Heart right ventricle (tissue), 16 donors: Measurements from ENCODE around the gene LRRFIP2. TPM values are rescaled to one million over a fixed set of nuclear protein-coding genes. Genes with fewer than 3 reads are reported as not detected.

ENCODE experiments used
- ATAC-seq, 8 donors: fragments of 200-7000 bp; cut with Tn5 transposase; one replicate each; pipeline ENCODE4 v1.9.1; 2020; ENCODE audit warnings: mild to moderate bottlenecking in 8 of 8, moderate library complexity in 8 of 8, moderate number of reproducible peaks in 1 of 8
- DNase-seq, 2 donors: peaks; one replicate each; pipeline ENCODE4 v3.0.0-alpha.2; 2020
- H3K27ac ChIP-seq, 10 donors: fragments of 200-600 bp; sonication (generic) in 2 of 10; one replicate each; pipeline versions ENCODE4 v1.5.0 to v1.8.0; 2020 to 2022; ENCODE audit warnings: mild to moderate bottlenecking in 3 of 10
- H3K27me3 ChIP-seq, 7 donors: fragments of 200-600 bp; one replicate each; pipeline ENCODE4 v1.8.0; 2021 to 2022; ENCODE audit warnings: mild to moderate bottlenecking in 2 of 7
- H3K36me3 ChIP-seq, 9 donors: fragments of 200-600 bp; sonication (generic) in 1 of 9; one replicate each; pipeline versions ENCODE4 v1.5.0 to v1.8.0; 2020 to 2022; ENCODE audit warnings: mild to moderate bottlenecking in 2 of 9
- H3K4me1 ChIP-seq, 9 donors: fragments of 200-600 bp; sonication (generic) in 1 of 9; one replicate each; pipeline versions ENCODE4 v1.5.0 to v1.8.0; 2020 to 2022; ENCODE audit warnings: mild to moderate bottlenecking in 4 of 9
- H3K4me3 ChIP-seq, 10 donors: fragments of 200-600 bp; sonication (generic) in 2 of 10; one replicate each; pipeline versions ENCODE4 v1.5.0 to v1.8.0; 2020 to 2022; ENCODE audit warnings: mild to moderate bottlenecking in 7 of 10, moderate library complexity in 2 of 10
- H3K9me3 ChIP-seq, 11 donors: fragments of 200-600 bp in 10 of 11; sonication (generic) in 2 of 11; one replicate each; pipeline versions ENCODE4 v1.5.0 to v1.8.0; 2013 to 2022; ENCODE audit warnings: mild to moderate bottlenecking in 2 of 11, control low read depth in 1 of 11, moderate library complexity in 1 of 11
- whole genome bisulfite sequencing, 2 donors: extraction: QIAGEN DNeasy Blood & Tissue Kit; methylation state at CpG; one replicate each; pipeline ENCODE4 v1.1.7; 2013; ENCODE audit warnings: inconsistent platforms in 1 of 2; 5-methylcytosine and 5-hydroxymethylcytosine counted together
- intact Hi-C, 10 donors: fragments of 100-400 bp; cut with DNase I; formaldehyde crosslinking; loops; one replicate each; pipeline versions ENCODE4 v1.11.1 to v1.14.2; 2022
- polyA plus RNA-seq, 2 donors: library from polyadenylated mRNA; stranded (reverse); fragments of 200-250 nt; gene quantifications; one replicate each; pipeline ENCODE4 v1.2.3, GENCODE V29; 2013
- total RNA-seq, 10 donors: library from RNA; stranded (reverse); fragmentation: NEBNext Ultra II Directional in 3 of 10; extraction: Animal tissue kit (Norgen Biotek cat#: 25700) in 3 of 10; gene quantifications; one replicate each; pipeline versions ENCODE4 v1.2.1 to v1.2.4, GENCODE V29; 2021 to 2023
- TF ChIP-seq, protein P1 (sequence below), 9 donors: fragments of 200-600 bp; sonication (generic) in 2 of 9; IDR thresholded peaks; one replicate each; pipeline versions ENCODE4 v1.5.0 to v1.8.0; 2021 to 2022; ENCODE audit warnings: antibody characterized with exemption in 9 of 9, mild to moderate bottlenecking in 5 of 9, moderate library complexity in 1 of 9
- donor health status: Arrhythmogenic right ventricular cardiomyopathy.
- donor health status: ischemic (EF 13 %, LVEDD 7.1; RV severe dilation, severe dysfunction).
- donor health status: healthy with polysubstance abuse.
- donor health status: DM: no; HTN: yes; CAD: no.
- donor health status: DM: no; HTN: no; CAD: no.
- donor health status: ischemic (EF 25% LVEDD 6.9; RV normal size, moderate dysfunction).
- donor health status: ischemic (EF 25% LVEDD 5.7; RV mildly dilated, moderate dysfunction).
- donor health status: healthy.
- donor health status: DM: yes; HTN: yes; CAD: no.
- donor health status: Ischemic cardiomyopathy.
- donor health status: ischemic (EF 35%, LVEDD 5.7; RV mildly dilated, moderate dysfunction).
- donor health status: nonischemic (EF 11% LVEDD 7.7; RV severe dilation, severe dysfunction).
- donor health status: DM: yes; HTN: yes; CAD: no.
- donor health status: PGD.
- donor health status: ischemic (EF 29% LVEDD 5.4; RV normal size, mild dysfunction).
- donor health status: nonischemic (EF 23%, LVEDD 6.1; RV moderate dilation, normal function).

Gene LRRFIP2
- total and polyA plus RNA-seq, 12 donors, result 63.2 to 199 (median 127) TPM

DNA sequence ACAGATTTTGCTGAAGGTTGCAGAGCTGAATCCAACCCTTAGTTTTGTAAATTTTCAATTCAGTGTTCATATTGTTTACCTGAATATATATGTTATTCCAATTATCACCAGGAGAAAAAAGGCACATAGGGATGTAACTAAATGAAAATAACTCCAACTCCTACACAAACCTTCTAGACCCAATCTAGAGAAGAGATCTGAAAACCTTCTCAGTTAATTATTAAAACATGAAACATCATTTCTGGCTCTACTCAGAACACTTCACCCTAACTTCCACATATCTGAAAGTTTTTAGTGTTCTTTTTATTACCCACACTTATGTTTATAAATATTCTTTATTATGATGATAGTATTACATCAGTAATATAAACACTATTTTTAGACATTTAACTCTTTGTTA lies 76.6 kb downstream of the LRRFIP2 start:
- peak overlapping the region in 5 of 10 donors; percentile 45 to 76 (median 56) for H3K27ac ChIP-seq
- H3K36me3 ChIP-seq, result peaks cover 0 to 47% (median 3%) of the 10 kb centered on the region in 9 donors
- H3K4me1 ChIP-seq, result peaks cover 0 to 26% (median 17%) of the 10 kb centered on the region in 9 donors
- no peak overlapping the region for H3K4me3 ChIP-seq
- H3K9me3 ChIP-seq, result no peaks in the 10 kb centered on the region
- intact Hi-C loops, result loop anchor here in 1 of 10 donors (10.0 kb wide), 1 partner anchor 117 kb away; no protein-coding TSS in a partner anchor
- TF ChIP-seq, protein P1, sequence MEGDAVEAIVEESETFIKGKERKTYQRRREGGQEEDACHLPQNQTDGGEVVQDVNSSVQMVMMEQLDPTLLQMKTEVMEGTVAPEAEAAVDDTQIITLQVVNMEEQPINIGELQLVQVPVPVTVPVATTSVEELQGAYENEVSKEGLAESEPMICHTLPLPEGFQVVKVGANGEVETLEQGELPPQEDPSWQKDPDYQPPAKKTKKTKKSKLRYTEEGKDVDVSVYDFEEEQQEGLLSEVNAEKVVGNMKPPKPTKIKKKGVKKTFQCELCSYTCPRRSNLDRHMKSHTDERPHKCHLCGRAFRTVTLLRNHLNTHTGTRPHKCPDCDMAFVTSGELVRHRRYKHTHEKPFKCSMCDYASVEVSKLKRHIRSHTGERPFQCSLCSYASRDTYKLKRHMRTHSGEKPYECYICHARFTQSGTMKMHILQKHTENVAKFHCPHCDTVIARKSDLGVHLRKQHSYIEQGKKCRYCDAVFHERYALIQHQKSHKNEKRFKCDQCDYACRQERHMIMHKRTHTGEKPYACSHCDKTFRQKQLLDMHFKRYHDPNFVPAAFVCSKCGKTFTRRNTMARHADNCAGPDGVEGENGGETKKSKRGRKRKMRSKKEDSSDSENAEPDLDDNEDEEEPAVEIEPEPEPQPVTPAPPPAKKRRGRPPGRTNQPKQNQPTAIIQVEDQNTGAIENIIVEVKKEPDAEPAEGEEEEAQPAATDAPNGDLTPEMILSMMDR (IDR thresholded peaks at IDR 0.05), result no peak
- ATAC-seq (no peak), DNase-seq (no peak)
- H3K27me3 ChIP-seq, result no peaks in the 10 kb centered on the region

- 21 to 32% methylated on average over 1 of the region's 1 CpG for WGBS, 2 donors
- Histone ChIP-seq H3K9me3 (no peaks in the 10 kb centered on the region), H3K27me3 (no peaks in the 10 kb centered on the region), H3K4me1 (peaks cover 0 to 32% (median 19%) of the 10 kb centered on the region in 9 donors), H3K27ac (peak overlapping the region in 8 of 10 donors; percentile 41 to 76 (median 48)), H3K36me3 (peaks cover 0 to 52% (median 3%) of the 10 kb centered on the region in 9 donors), H3K4me3 (no peak overlapping the region)
- TF ChIP-seq, protein P1 (IDR thresholded peaks at IDR 0.05), result no peak
- ATAC-seq (peak in 4 of 8 donors; percentile 4 to 44 (median 40)), DNase-seq (no peak)
- intact Hi-C loops, result loop anchor here in 1 of 10 donors (10.0 kb wide), 1 partner anchor 118 kb away; no protein-coding TSS in a partner anchor
These were observed 77.4 kb downstream of the LRRFIP2 start for GRCh38 chr3:37096975-37097374.

- H3K9me3 ChIP-seq, result no peaks in the 10 kb centered on the region
- H3K4me3 ChIP-seq, result no peak overlapping the region
- TF ChIP-seq, protein P1 (IDR thresholded peaks at IDR 0.05), result no peak
- WGBS, 2 donors, result 5 to 8% methylated on average over 1 of the region's 1 CpG
- DNase-seq, result no peak
- H3K36me3 ChIP-seq, result peaks cover 0 to 52% (median 3%) of the 10 kb centered on the region in 9 donors
- peak overlapping the region in 8 of 10 donors; percentile 41 to 76 (median 48) for H3K27ac ChIP-seq
- intact Hi-C loops, result loop anchor here in 1 of 10 donors (10.0 kb wide), 1 partner anchor 119 kb away; no protein-coding TSS in a partner anchor
- ATAC-seq, result peak in 6 of 8 donors; percentile 40 to 69 (median 60)
- peaks cover 0 to 34% (median 19%) of the 10 kb centered on the region in 9 donors for H3K4me1 ChIP-seq
- no peaks in the 10 kb centered on the region for H3K27me3 ChIP-seq
These were observed 78.1 kb downstream of the LRRFIP2 start for GRCh38 chr3:37096288-37096687.

GRCh38 chr3:37094636-37095035 lies 79.7 kb downstream of the LRRFIP2 start:
- DNase-seq, result no peak
- ATAC-seq, result no peak
- TF ChIP-seq, protein P1 (IDR thresholded peaks at IDR 0.05), result no peak
- H3K4me3 ChIP-seq, result no peak overlapping the region
- H3K9me3 ChIP-seq, result no peaks in the 10 kb centered on the region
- intact Hi-C loops, result loop anchor here in 1 of 10 donors (10.0 kb wide), 1 partner anchor 120 kb away; no protein-coding TSS in a partner anchor
- WGBS, 2 donors, result 70 to 81% methylated on average over 3 of the region's 3 CpGs
- peaks cover 0 to 34% (median 19%) of the 10 kb centered on the region in 9 donors for H3K4me1 ChIP-seq
- H3K27me3 ChIP-seq, result no peaks in the 10 kb centered on the region
- H3K27ac ChIP-seq, result no peak overlapping the region
- H3K36me3 ChIP-seq, result peaks cover 0 to 62% (median 13%) of the 10 kb centered on the region in 9 donors
